Measurements from ENCODE around the gene B4GALT4. TPM values are rescaled to one million over a fixed set of nuclear protein-coding genes. Genes with fewer than 3 reads are reported as not detected.

B4GALT4 gene
- polyA plus RNA-seq, 1 of the 3 experiments (the other 2 are of a cell fraction), result 15.7 TPM

- POLR2A ChIA-PET, result no interaction called here
- DNase-seq, result no peak
- no peaks in the 10 kb centered on the region for H3F3A ChIP-seq (replicated peaks; ENCODE audit: insufficient read depth)
- H2AFZ ChIP-seq (ENCODE audit: low read depth), result no peak overlapping the region
- H4K20me1 ChIP-seq (ENCODE audit: insufficient read depth), result no peaks in the 10 kb centered on the region
- WGBS (ENCODE audit: low lambda C conversion rate), result 95% methylated on average over 4 of the region's 4 CpGs
- no peak overlapping the region for H3K9ac ChIP-seq
- H3K9me2 ChIP-seq, result no peaks in the 10 kb centered on the region
- H3K36me3 ChIP-seq (replicated peaks in 1 of 2; ENCODE audit: control insufficient read depth in 1 of 2, insufficient read depth in 2 of 2, low read length in 1 of 2), result peaks cover 45 to 81% of the 10 kb centered on the region in 2 experiments
- CTCF ChIA-PET, result interaction anchor here (0.8 to 1.1 kb wide), 2 partner anchors 17 to 138 kb away, joined by 3 read pairs; no protein-coding TSS in a partner anchor
- no peak overlapping the region; a peak in 1 of 4 replicates for H3K27ac ChIP-seq (ENCODE audit: low read depth in 2 of 2, low read length in 1 of 2)
- H3K9me3 ChIP-seq, result no peaks in the 10 kb centered on the region
- H3K4me2 ChIP-seq, result no peak overlapping the region
- H3K79me2 ChIP-seq (ENCODE audit: insufficient read depth), result no peaks in the 10 kb centered on the region
- H3K27me3 ChIP-seq (ENCODE audit: insufficient read depth), result no peaks in the 10 kb centered on the region
- H3K4me1 ChIP-seq (ENCODE audit: control insufficient read depth in 1 of 2, insufficient read depth in 2 of 2, low read depth in 1 of 2, low read length in 1 of 2), result no peaks in the 10 kb centered on the region; a peak in 1 of 4 replicates
- H3K4me3 ChIP-seq (ENCODE audit: low read depth in 2 of 2, low read length in 1 of 2), result no peak overlapping the region
- TF ChIP-seq TEAD4 (IDR thresholded peaks at IDR 0.05; ENCODE audit: borderline replicate concordance, insufficient read depth) (no peak), SIN3A (IDR thresholded peaks at IDR 0.05; ENCODE audit: borderline replicate concordance, low read depth, low read length) (no peak), EP300 (IDR thresholded peaks at IDR 0.05; ENCODE audit: borderline replicate concordance in 1 of 2, low read depth in 1 of 2, low read length in 1 of 2) (no peak), MAX (IDR thresholded peaks at IDR 0.05; ENCODE audit: low read depth) (no peak), MEF2A (IDR thresholded peaks at IDR 0.05; ENCODE audit: borderline replicate concordance, low read depth) (no peak), USF1 (IDR thresholded peaks at IDR 0.05; ENCODE audit: borderline replicate concordance, low read depth) (no peak), MXI1 (IDR thresholded peaks at IDR 0.05; ENCODE audit: low read depth, low read length) (no peak), RCOR1 (IDR thresholded peaks at IDR 0.05; ENCODE audit: low read length) (no peak), TCF12 (IDR thresholded peaks at IDR 0.05) (no peak)
- TF ChIP-seq, protein P1, sequence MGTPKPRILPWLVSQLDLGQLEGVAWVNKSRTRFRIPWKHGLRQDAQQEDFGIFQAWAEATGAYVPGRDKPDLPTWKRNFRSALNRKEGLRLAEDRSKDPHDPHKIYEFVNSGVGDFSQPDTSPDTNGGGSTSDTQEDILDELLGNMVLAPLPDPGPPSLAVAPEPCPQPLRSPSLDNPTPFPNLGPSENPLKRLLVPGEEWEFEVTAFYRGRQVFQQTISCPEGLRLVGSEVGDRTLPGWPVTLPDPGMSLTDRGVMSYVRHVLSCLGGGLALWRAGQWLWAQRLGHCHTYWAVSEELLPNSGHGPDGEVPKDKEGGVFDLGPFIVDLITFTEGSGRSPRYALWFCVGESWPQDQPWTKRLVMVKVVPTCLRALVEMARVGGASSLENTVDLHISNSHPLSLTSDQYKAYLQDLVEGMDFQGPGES (IDR thresholded peaks at IDR 0.05; ENCODE audit: low read depth, low read length), result no peak
- TF ChIP-seq, protein P2, sequence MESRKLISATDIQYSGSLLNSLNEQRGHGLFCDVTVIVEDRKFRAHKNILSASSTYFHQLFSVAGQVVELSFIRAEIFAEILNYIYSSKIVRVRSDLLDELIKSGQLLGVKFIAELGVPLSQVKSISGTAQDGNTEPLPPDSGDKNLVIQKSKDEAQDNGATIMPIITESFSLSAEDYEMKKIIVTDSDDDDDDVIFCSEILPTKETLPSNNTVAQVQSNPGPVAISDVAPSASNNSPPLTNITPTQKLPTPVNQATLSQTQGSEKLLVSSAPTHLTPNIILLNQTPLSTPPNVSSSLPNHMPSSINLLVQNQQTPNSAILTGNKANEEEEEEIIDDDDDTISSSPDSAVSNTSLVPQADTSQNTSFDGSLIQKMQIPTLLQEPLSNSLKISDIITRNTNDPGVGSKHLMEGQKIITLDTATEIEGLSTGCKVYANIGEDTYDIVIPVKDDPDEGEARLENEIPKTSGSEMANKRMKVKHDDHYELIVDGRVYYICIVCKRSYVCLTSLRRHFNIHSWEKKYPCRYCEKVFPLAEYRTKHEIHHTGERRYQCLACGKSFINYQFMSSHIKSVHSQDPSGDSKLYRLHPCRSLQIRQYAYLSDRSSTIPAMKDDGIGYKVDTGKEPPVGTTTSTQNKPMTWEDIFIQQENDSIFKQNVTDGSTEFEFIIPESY (IDR thresholded peaks at IDR 0.05; ENCODE audit: borderline replicate concordance, low read depth), result no peak
These were observed 21.6 kb downstream of the B4GALT4 start for GRCh38 chr3:119219069-119219468.

GRCh38 chr3:119211803-119212202 lies 28.9 kb downstream of the B4GALT4 start:
- Histone ChIP-seq H3K4me1 (ENCODE audit: control insufficient read depth in 1 of 2, insufficient read depth in 2 of 2, low read depth in 1 of 2, low read length in 1 of 2) (no peaks in the 10 kb centered on the region), H3K79me2 (ENCODE audit: insufficient read depth) (no peaks in the 10 kb centered on the region), H3K9me3 (no peaks in the 10 kb centered on the region), H3F3A (replicated peaks; ENCODE audit: insufficient read depth) (no peaks in the 10 kb centered on the region), H4K20me1 (ENCODE audit: insufficient read depth) (no peaks in the 10 kb centered on the region), H3K4me2 (no peak overlapping the region), H2AFZ (ENCODE audit: low read depth) (no peak overlapping the region), H3K4me3 (ENCODE audit: low read depth in 2 of 2, low read length in 1 of 2) (no peak overlapping the region), H3K9ac (no peak overlapping the region), H3K9me2 (no peaks in the 10 kb centered on the region), H3K27me3 (ENCODE audit: insufficient read depth) (no peaks in the 10 kb centered on the region), H3K27ac (ENCODE audit: low read depth in 2 of 2, low read length in 1 of 2) (no peak overlapping the region), H3K36me3 (replicated peaks in 1 of 2; ENCODE audit: control insufficient read depth in 1 of 2, insufficient read depth in 2 of 2, low read length in 1 of 2) (peaks cover 44 to 63% of the 10 kb centered on the region in 2 experiments)
- TF ChIP-seq, protein P3, sequence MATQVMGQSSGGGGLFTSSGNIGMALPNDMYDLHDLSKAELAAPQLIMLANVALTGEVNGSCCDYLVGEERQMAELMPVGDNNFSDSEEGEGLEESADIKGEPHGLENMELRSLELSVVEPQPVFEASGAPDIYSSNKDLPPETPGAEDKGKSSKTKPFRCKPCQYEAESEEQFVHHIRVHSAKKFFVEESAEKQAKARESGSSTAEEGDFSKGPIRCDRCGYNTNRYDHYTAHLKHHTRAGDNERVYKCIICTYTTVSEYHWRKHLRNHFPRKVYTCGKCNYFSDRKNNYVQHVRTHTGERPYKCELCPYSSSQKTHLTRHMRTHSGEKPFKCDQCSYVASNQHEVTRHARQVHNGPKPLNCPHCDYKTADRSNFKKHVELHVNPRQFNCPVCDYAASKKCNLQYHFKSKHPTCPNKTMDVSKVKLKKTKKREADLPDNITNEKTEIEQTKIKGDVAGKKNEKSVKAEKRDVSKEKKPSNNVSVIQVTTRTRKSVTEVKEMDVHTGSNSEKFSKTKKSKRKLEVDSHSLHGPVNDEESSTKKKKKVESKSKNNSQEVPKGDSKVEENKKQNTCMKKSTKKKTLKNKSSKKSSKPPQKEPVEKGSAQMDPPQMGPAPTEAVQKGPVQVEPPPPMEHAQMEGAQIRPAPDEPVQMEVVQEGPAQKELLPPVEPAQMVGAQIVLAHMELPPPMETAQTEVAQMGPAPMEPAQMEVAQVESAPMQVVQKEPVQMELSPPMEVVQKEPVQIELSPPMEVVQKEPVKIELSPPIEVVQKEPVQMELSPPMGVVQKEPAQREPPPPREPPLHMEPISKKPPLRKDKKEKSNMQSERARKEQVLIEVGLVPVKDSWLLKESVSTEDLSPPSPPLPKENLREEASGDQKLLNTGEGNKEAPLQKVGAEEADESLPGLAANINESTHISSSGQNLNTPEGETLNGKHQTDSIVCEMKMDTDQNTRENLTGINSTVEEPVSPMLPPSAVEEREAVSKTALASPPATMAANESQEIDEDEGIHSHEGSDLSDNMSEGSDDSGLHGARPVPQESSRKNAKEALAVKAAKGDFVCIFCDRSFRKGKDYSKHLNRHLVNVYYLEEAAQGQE (IDR thresholded peaks at IDR 0.05; ENCODE audit: low read depth, low read length), result no peak
- no peak for TF ChIP-seq RCOR1 (IDR thresholded peaks at IDR 0.05; ENCODE audit: low read length)
- CTCF ChIA-PET, result no interaction called here
- WGBS (ENCODE audit: low lambda C conversion rate), result 79% methylated on average over 6 of the region's 6 CpGs
- POLR2A ChIA-PET, result no interaction called here
- DNase-seq, result no peak
